NCI-H1092 (cell line): ENCODE results near the gene RAB44.
A peak's percentile ranks its signal among the peaks of the same experiment; 100 is the strongest.

Experiments used
- DNase-seq: peaks from one replicate; lab custom pipeline; 2025; lab: John Stamatoyannopoulos, UW

Gene RAB44

GRCh38 chr6:36669002-36669401 lies 28.6 kb upstream of the RAB44 start:
- DNase-seq: no peak

- no peak for DNase-seq
Measured at GRCh38 chr6:36670271-36670670, 27.4 kb upstream of the RAB44 start.

DNA sequence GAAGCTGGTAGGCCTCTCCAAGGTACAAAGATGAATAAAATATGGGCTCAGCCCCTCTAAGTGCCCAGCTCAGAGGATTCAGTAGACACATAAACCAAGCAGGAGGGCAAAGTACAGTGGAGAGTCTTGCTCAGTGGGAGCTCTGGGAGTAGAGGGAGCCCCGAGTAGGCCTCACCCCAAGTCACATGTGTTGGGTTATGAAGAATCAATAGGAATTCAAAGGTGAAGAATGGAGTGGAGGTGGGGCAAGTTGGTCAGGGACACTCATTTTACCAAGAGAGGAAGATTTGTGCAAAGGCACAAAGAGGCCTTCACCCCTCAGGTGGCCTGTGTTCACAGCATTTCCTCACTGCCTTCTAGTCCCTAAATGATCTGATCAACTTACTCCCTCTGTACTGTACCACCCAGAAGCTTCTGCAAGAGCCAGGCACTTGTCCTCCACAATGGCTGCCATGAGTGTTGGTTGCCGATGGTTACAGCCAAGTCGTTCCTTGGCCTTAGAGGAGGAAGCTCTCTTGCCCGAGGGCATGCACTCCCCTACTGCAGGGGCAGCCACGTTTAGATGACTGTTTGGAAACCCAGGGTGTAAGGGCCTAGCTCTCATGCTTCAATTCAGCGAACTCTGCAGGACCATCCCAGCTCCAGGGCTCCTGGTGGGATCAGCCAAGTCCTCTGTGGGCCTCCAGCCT lies 25.8 kb upstream of the RAB44 start:
- no peak for DNase-seq

GRCh38 chr6:36673882-36674281 lies 23.7 kb upstream of the RAB44 start:
- no peak for DNase-seq

- DNase-seq: no peak
Measured at GRCh38 chr6:36674942-36675341, 22.7 kb upstream of the RAB44 start.

- no peak for DNase-seq
Measured at GRCh38 chr6:36676141-36677058, 21.2 kb upstream of the RAB44 start.

DNA sequence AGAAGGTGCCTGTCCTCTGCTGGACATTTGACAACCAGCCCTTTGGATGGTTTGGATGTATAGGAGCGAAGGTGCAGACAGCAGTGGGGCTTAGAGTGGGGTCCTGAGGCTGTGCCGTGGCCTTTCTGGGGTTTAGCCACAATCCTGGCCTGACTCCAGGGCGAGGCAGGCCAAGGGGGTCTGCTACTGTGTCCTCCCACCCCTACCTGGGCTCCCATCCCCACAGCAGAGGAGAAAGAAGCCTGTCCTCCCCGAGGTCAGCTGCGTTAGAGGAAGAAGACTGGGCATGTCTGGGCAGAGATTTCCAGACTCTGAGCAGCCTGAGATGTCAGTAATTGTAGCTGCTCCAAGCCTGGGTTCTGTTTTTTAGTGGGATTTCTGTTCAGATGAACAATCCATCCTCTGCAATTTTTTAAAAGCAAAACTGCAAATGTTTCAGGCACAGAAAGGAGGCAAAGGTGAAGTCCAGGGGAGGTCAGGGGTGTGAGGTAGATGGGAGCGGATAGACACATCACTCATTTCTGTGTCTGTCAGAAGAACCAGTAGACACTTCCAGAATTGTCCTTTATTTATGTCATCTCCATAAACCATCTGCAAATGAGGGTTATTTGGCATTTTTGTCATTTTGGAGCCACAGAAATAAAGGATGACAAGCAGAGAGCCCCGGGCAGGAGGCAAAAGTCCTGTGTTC lies 20.4 kb upstream of the RAB44 start:
- no peak for DNase-seq

GRCh38 chr6:36677753-36678487 lies 19.7 kb upstream of the RAB44 start:
- no peak for DNase-seq

DNA sequence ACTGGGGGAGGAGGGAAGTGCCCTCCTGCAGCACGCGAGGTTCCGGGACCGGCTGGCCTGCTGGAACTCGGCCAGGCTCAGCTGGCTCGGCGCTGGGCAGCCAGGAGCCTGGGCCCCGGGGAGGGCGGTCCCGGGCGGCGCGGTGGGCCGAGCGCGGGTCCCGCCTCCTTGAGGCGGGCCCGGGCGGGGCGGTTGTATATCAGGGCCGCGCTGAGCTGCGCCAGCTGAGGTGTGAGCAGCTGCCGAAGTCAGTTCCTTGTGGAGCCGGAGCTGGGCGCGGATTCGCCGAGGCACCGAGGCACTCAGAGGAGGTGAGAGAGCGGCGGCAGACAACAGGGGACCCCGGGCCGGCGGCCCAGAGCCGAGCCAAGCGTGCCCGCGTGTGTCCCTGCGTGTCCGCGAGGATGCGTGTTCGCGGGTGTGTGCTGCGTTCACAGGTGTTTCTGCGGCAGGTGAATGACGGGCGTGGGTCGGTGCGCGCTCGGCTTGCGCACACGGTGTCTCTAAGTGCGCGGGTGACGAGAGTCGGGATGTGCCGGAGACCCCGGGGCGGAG lies 19.1 kb upstream of the RAB44 start, which contains the start of gene CDKN1A:
Gene CDKN1A (plus strand): TSS at position 227 of the 555 bp plus-strand sequence. CDS start 5,388 bp downstream, outside the sequence.
- DNase-seq: peak; percentile 71

GRCh38 chr6:36679043-36679833 lies 18.4 kb upstream of the RAB44 start:
- DNase-seq: no peak

- DNase-seq: no peak
Measured at GRCh38 chr6:36682328-36683144, 15.1 kb upstream of the RAB44 start.

GRCh38 chr6:36683145-36683655 lies 14.4 kb upstream of the RAB44 start:
- DNase-seq: no peak

GRCh38 chr6:36683656-36684446 lies 13.8 kb upstream of the RAB44 start:
- DNase-seq: no peak

- no peak for DNase-seq
Measured at GRCh38 chr6:36684447-36684812, 13.2 kb upstream of the RAB44 start.

- DNase-seq: no peak
Measured at GRCh38 chr6:36685166-36685924, 12.3 kb upstream of the RAB44 start.

DNA sequence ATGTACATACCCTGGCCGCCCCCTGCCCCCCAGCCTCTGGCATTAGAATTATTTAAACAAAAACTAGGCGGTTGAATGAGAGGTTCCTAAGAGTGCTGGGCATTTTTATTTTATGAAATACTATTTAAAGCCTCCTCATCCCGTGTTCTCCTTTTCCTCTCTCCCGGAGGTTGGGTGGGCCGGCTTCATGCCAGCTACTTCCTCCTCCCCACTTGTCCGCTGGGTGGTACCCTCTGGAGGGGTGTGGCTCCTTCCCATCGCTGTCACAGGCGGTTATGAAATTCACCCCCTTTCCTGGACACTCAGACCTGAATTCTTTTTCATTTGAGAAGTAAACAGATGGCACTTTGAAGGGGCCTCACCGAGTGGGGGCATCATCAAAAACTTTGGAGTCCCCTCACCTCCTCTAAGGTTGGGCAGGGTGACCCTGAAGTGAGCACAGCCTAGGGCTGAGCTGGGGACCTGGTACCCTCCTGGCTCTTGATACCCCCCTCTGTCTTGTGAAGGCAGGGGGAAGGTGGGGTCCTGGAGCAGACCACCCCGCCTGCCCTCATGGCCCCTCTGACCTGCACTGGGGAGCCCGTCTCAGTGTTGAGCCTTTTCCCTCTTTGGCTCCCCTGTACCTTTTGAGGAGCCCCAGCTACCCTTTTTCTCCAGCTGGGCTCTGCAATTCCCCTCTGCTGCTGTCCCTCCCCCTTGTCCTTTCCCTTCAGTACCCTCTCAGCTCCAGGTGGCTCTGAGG lies 11.5 kb upstream of the RAB44 start:
- no peak for DNase-seq
